ENCODE results near the gene MARCHF9. TPM values are rescaled to one million over a fixed set of nuclear protein-coding genes. Genes with fewer than 3 reads are reported as not detected.

Gene MARCHF9
- total RNA-seq, 1 experiment from 2014 or later = 21.8 TPM

DNA sequence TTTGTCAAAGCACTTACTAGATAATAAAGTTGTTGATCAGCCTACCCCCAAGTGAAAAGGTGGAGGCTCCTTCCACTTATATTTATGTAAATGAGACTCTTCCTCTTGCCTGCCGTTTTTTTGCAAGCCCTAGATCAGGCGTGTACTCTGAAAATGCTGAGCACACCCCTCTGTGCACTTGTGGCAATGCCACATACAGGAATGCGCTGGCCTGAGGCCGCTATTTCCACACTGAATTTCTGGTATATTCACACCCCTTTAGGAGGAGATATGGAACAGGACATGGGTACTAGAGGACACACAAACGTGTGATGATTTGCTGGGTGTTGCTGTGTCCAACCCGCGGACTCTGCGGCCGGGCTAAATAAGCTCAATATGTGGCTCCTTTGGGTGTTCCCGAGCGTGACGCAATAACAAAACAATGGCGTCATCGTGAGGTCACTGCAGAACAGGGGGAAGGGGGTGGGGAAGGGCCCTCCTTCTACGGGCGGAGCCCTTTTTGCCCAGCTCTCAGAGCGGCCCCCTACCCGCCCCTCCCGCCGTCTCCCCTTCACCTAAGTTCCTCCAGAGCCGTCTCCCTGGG, 10.6 kb upstream of the MARCHF9 start:
- H3K4me1 ChIP-seq (ENCODE audit: control insufficient read depth in 1 of 2, insufficient read depth in 2 of 2, low read length in 2 of 2) = peaks cover 10 to 36% of the 10 kb centered on the region in 2 experiments; a peak in 3 of 4 replicates
- H3K79me2 ChIP-seq (ENCODE audit: insufficient read depth, low read length) = peaks cover 4% of the 10 kb centered on the region
- CTCF ChIA-PET = interaction anchor here (0.9 to 1.7 kb wide), 6 partner anchors 10 to 161 kb away, joined by 3 to 11 read pairs (median 4); no protein-coding TSS in a partner anchor
- H3K4me2 ChIP-seq (ENCODE audit: low read length) = peak overlapping the region; percentile 91
- H3K9me3 ChIP-seq (ENCODE audit: control insufficient read depth in 1 of 2, insufficient read depth in 1 of 2, low read depth in 1 of 2, low read length in 2 of 2) = no peaks in the 10 kb centered on the region
- H3K27ac ChIP-seq (ENCODE audit: low read depth, low read length) = peak overlapping the region; percentile 76
- no peaks in the 10 kb centered on the region for H4K20me1 ChIP-seq (ENCODE audit: insufficient read depth)
- H3K9me2 ChIP-seq (ENCODE audit: insufficient read depth) = no peaks in the 10 kb centered on the region
- TSS peak; percentile 32 for BruUV-seq (replicated peaks)
- POLR2A ChIA-PET = interaction anchor here (0.7 to 1.6 kb wide), 6 partner anchors 12 to 145 kb away, joined by 3 to 7 read pairs (median 4); partner anchors contain the start of genes EEF1AKMT3 and METTL1
- H3K27me3 ChIP-seq (ENCODE audit: insufficient read depth, low read length) = no peaks in the 10 kb centered on the region
- RAD21 ChIA-PET (ENCODE audit: low non-redundant PET in 1 of 2, low total read pairs in 2 of 2, uncharacterized antibody in 2 of 2, unreplicated experiment in 2 of 2) = interaction anchor here (0.7 to 1.2 kb wide), 2 partner anchors 103 to 165 kb away, joined by 3 read pairs; no protein-coding TSS in a partner anchor
- peak overlapping the region; percentile 70 for H2AFZ ChIP-seq (ENCODE audit: low read depth, low read length, poor library complexity, severe bottlenecking)
- H3K9ac ChIP-seq (ENCODE audit: low read length) = peak overlapping the region; percentile 90
- TF ChIP-seq POLR2A (IDR thresholded peaks at IDR 0.05; ENCODE audit: borderline replicate concordance, extremely low read depth, insufficient read depth, insufficient read length) (peak; percentile 1), POLR2AphosphoS5 (IDR thresholded peaks at IDR 0.05; ENCODE audit: low read depth, low read length) (peak; percentile 58), SIN3A (IDR thresholded peaks at IDR 0.05; ENCODE audit: low read depth) (no peak)
- intact Hi-C loops (cut with micrococcal nuclease) = no loop called here
- peak overlapping the region; percentile 69 to 76 for H3K4me3 ChIP-seq (replicated peaks in 1 of 2; ENCODE audit: low read depth in 1 of 2, low read length in 2 of 2)
- DNase-seq (ENCODE audit: low read depth, low spot score) (peak; percentile 92), ATAC-seq (peak; percentile 61)
- H3K36me3 ChIP-seq (ENCODE audit: control insufficient read depth in 1 of 2, insufficient read depth in 2 of 2, low read length in 2 of 2) = peaks cover 9 to 14% of the 10 kb centered on the region in 2 experiments; a peak in 3 of 4 replicates

- POLR2A ChIA-PET = interaction anchor here (0.7 to 1.6 kb wide), 6 partner anchors 12 to 145 kb away, joined by 3 to 7 read pairs (median 4); partner anchors contain the start of genes EEF1AKMT3 and METTL1
- BruUV-seq (replicated peaks) = no TSS peak
- H3K4me2 ChIP-seq (ENCODE audit: low read length) = peak within 1 kb of the TSS; percentile 91
Observed at GRCh38 chr12:57744777-57745484, 10.0 kb upstream of the MARCHF9 start, which contains the start of gene TSPAN31. Gene TSPAN31, plus strand, starts transcription at chr12:57745039. Its CDS starts 116 bp downstream, at chr12:57745155.

More at GRCh38 chr12:57744777-57745484, 10.0 kb upstream of the MARCHF9 start, which contains the start of gene TSPAN31:
- peaks cover 11 to 17% of the 10 kb centered on the region in 2 experiments; a peak in 3 of 4 replicates for H3K36me3 ChIP-seq (ENCODE audit: control insufficient read depth in 1 of 2, insufficient read depth in 2 of 2, low read length in 2 of 2)
- intact Hi-C loops (cut with micrococcal nuclease) = no loop called here
- no peaks in the 10 kb centered on the region for H3K9me2 ChIP-seq (ENCODE audit: insufficient read depth)
- RAD21 ChIA-PET (ENCODE audit: low non-redundant PET in 1 of 2, low total read pairs in 2 of 2, uncharacterized antibody in 2 of 2, unreplicated experiment in 2 of 2) = interaction anchor here (0.7 to 1.2 kb wide), 2 partner anchors 102 to 165 kb away, joined by 3 read pairs; no protein-coding TSS in a partner anchor
- H3K79me2 ChIP-seq (ENCODE audit: insufficient read depth, low read length) = peaks cover 10% of the 10 kb centered on the region
- ATAC-seq (peak; percentile 83), DNase-seq (ENCODE audit: low read depth, low spot score) (peak; percentile 98)
- H2AFZ ChIP-seq (ENCODE audit: low read depth, low read length, poor library complexity, severe bottlenecking) = peak within 1 kb of the TSS; percentile 70
- no peaks in the 10 kb centered on the region for H3K9me3 ChIP-seq (ENCODE audit: control insufficient read depth in 1 of 2, insufficient read depth in 1 of 2, low read depth in 1 of 2, low read length in 2 of 2)
- no peaks in the 10 kb centered on the region for H4K20me1 ChIP-seq (ENCODE audit: insufficient read depth)
- H3K27me3 ChIP-seq (ENCODE audit: insufficient read depth, low read length) = no peaks in the 10 kb centered on the region
- H3K4me3 ChIP-seq (replicated peaks in 1 of 2; ENCODE audit: low read depth in 1 of 2, low read length in 2 of 2) = peak within 1 kb of the TSS; percentile 69 to 76
- peak; percentile 49 for TF ChIP-seq POLR2A (IDR thresholded peaks at IDR 0.05; ENCODE audit: borderline replicate concordance, extremely low read depth, insufficient read depth, insufficient read length)
- no peak for TF ChIP-seq CBX3 (IDR thresholded peaks at IDR 0.05; ENCODE audit: low read depth)
- TF ChIP-seq POLR2AphosphoS5 (IDR thresholded peaks at IDR 0.05; ENCODE audit: low read depth, low read length) = peak; percentile 50
- H3K9ac ChIP-seq (ENCODE audit: low read length) = peak within 1 kb of the TSS; percentile 90
- H3K27ac ChIP-seq (ENCODE audit: low read depth, low read length) = peak within 1 kb of the TSS; percentile 76
- H3K4me1 ChIP-seq (ENCODE audit: control insufficient read depth in 1 of 2, insufficient read depth in 2 of 2, low read length in 2 of 2) = peaks cover 10 to 36% of the 10 kb centered on the region in 2 experiments; a peak in 3 of 4 replicates
- CTCF ChIA-PET = interaction anchor here (0.9 to 1.7 kb wide), 6 partner anchors 9 to 161 kb away, joined by 3 to 11 read pairs (median 4); no protein-coding TSS in a partner anchor

Data from HCT116 (cell line).